ENCODE data around the gene DDX10.

DDX10 gene

DNA sequence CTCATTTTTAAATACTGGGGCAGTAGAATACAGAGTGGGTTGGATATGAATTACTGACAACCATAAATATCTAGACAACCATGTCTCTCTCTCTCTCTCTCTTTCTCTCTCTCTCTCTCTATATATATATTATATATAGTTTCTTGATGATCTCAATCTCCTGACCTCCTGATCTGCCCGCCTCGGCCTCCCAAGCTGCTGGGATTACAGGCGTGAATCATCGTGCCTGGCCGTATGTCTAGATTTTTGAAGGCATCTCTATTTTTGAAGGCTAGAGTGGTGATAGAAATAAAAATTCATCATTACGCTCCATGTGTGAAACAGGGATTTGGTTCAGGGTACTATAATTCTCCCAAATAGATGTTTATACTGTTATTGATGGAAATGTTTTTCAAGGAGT lies 84.1 kb downstream of the DDX10 start:
- H3K4me3 ChIP-seq (ENCODE audit: low read depth, low read length): no peak overlapping the region
- TF ChIP-seq, protein P1, sequence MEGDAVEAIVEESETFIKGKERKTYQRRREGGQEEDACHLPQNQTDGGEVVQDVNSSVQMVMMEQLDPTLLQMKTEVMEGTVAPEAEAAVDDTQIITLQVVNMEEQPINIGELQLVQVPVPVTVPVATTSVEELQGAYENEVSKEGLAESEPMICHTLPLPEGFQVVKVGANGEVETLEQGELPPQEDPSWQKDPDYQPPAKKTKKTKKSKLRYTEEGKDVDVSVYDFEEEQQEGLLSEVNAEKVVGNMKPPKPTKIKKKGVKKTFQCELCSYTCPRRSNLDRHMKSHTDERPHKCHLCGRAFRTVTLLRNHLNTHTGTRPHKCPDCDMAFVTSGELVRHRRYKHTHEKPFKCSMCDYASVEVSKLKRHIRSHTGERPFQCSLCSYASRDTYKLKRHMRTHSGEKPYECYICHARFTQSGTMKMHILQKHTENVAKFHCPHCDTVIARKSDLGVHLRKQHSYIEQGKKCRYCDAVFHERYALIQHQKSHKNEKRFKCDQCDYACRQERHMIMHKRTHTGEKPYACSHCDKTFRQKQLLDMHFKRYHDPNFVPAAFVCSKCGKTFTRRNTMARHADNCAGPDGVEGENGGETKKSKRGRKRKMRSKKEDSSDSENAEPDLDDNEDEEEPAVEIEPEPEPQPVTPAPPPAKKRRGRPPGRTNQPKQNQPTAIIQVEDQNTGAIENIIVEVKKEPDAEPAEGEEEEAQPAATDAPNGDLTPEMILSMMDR (IDR thresholded peaks at IDR 0.05; ENCODE audit: borderline replicate concordance, insufficient read depth, low read depth, low read length): no peak

DNA sequence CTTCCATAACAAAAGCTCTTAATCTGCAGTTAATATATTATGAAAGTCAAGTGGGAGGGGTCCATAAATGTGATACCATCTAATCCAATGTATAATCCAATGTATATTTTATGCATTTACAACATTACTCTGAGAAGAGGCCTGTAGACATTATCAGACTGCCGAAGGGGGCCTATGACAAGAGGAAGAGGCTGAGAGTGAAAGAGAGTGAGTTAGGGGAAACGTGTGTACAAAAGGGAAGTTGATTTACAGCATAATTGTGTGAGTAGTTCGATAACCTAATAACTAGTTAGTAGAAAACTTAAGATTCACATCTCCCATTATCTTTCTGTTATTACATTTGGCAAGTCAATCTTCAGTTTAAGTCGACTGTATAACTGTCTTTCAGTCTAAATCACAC lies 86.6 kb downstream of the DDX10 start:
- TF ChIP-seq, protein P1 (IDR thresholded peaks at IDR 0.05; ENCODE audit: borderline replicate concordance, insufficient read depth, low read depth, low read length): no peak
- H3K4me3 ChIP-seq (ENCODE audit: low read depth, low read length): no peak overlapping the region

DNA sequence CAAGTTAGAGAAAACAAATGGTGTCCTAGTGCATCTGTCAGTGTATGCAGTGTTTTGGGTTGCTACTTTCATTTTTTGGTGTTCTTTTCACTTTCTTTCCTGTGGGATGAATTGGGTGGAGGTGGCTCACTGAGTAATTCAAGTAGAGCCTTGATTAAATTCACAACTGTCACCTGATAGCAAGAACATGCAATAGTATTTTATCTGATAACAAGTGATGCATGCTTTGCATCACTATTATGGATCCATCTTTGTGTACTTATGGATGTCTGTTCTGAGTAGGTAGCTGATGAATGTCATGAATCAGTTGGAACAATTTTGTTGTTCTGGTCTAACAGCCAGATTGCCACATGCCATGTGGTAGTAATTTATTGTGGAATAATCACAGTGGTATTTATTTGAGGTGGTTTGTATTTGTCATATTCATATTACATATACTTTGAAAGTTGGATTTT lies 87.5 kb downstream of the DDX10 start:
- H3K4me3 ChIP-seq (ENCODE audit: low read depth, low read length): no peak overlapping the region
- TF ChIP-seq, protein P1 (IDR thresholded peaks at IDR 0.05; ENCODE audit: borderline replicate concordance, insufficient read depth, low read depth, low read length): no peak

DNA sequence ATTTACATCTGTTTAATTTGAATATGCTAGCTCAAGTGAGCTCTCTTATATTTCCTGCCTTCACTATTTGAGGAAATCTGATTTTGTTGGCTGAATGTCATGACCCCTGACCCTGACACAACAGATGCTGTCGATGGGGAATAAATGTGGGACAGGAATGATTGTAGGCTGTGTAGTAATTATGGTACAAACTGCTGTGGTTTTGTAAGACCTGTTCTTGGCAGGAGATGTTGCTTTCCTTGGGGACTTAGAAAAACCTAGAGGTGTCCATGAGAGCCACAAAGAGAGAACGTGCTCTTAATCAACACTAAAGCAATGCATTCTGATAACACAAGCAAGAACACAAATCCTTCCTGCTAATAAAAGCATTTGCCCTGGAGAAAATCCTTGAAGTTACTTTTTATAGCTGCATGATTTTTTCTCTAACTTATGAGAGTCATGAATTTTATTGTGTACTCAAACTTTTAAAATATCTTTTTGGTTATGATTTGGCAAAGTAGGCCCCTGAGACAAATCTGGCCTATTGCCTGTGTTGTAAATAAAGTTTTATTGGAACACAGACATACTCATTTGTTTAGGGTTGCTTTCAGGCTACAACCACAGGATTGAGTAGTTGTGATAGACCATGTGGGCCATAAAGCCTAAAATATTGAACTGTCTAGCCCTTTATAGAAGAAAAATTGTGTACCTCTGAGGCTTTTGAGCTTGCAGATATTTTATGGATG lies 90.2 kb downstream of the DDX10 start:
- no peak overlapping the region for H3K4me3 ChIP-seq (ENCODE audit: low read depth, low read length)
- TF ChIP-seq, protein P1 (IDR thresholded peaks at IDR 0.05; ENCODE audit: borderline replicate concordance, insufficient read depth, low read depth, low read length): no peak

DNA sequence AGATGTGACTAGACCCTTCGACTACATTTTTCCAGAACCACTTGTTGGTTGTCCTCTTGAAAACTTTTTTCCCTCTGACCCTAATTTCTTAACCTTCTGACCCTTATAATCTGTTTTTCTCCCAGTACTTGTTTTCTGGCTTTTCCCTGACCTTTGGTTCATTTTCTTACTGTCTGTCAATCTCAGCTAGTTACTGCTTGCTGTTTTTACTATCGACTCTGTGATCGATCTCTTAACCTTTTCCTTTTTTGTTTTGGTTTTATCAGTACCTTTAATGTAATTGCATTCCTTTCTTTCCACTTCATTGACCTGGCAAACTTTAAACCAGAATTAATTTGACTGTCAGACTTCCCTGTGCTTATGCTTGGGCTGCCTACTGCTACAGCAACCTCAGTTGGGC lies 92.8 kb downstream of the DDX10 start:
- TF ChIP-seq, protein P1 (IDR thresholded peaks at IDR 0.05; ENCODE audit: borderline replicate concordance, insufficient read depth, low read depth, low read length): no peak
- H3K4me3 ChIP-seq (ENCODE audit: low read depth, low read length): no peak overlapping the region

DNA sequence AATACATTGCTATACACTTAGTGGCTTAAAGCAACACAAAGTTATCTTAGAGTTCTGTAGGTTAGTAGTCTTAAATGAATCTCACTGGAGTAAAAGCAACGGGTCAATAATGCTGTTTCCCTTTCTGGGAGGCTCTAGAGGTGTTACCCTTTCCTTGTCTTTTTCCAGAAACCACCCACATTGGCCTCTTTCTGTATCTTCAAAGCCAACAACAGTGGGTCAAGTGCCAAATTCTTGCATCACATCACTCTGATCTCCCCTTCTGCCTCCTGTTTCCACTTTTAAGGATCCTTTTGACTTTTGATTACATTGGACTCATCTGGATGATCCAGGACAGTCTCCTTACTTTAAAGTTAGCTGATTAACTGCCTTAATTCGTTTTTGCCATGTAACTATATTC lies 93.6 kb downstream of the DDX10 start:
- H3K4me3 ChIP-seq (ENCODE audit: low read depth, low read length): no peak overlapping the region

More for the DNA sequence above, 93.6 kb downstream of the DDX10 start:
- TF ChIP-seq, protein P1 (IDR thresholded peaks at IDR 0.05; ENCODE audit: borderline replicate concordance, insufficient read depth, low read depth, low read length): no peak
